AG10803 (cell line): ENCODE results near the gene TBCK.

Experiments used
- DNase-seq: peaks from one replicate; pipeline ENCODE4 v3.0.0; 2010; ENCODE audit warnings: low read depth
- H3K4me3 ChIP-seq: 2 replicates; pipeline ENCODE4 v1.5.1; 2011; ENCODE audit warnings: mild to moderate bottlenecking, low read length, control low read depth
- CTCF ChIP-seq: conservative IDR thresholded peaks from 2 replicates; pipeline ENCODE4 v1.5.1; 2011; ENCODE audit warnings: mild to moderate bottlenecking, low read length, control low read depth, inconsistent platforms

The TBCK gene

GRCh38 chr4:106017975-106018374 is 298.0 kb downstream of the TBCK start:
- no peak for DNase-seq
- no peak for TF ChIP-seq CTCF
- no peak overlapping the region for H3K4me3 ChIP-seq

GRCh38 chr4:106011387-106011786 is 304.6 kb downstream of the TBCK start:
- DNase-seq = no peak
- no peak for TF ChIP-seq CTCF
- no peak overlapping the region for H3K4me3 ChIP-seq

GRCh38 chr4:106010761-106011160 is 305.2 kb downstream of the TBCK start:
- DNase-seq = no peak
- no peak for TF ChIP-seq CTCF
- H3K4me3 ChIP-seq = no peak overlapping the region

- no peak for DNase-seq
- no peak for TF ChIP-seq CTCF
- no peak overlapping the region for H3K4me3 ChIP-seq
Observed at GRCh38 chr4:106002994-106003393, 313.0 kb downstream of the TBCK start.

- H3K4me3 ChIP-seq = no peak overlapping the region
- TF ChIP-seq CTCF = no peak
- no peak for DNase-seq
Observed at GRCh38 chr4:105998171-105999063, 317.6 kb downstream of the TBCK start.

- no peak for TF ChIP-seq CTCF
- no peak for DNase-seq
- H3K4me3 ChIP-seq = no peak overlapping the region
Observed at GRCh38 chr4:105996845-105997244, 319.2 kb downstream of the TBCK start.

- no peak for TF ChIP-seq CTCF
- H3K4me3 ChIP-seq = no peak overlapping the region
- no peak for DNase-seq
Observed at GRCh38 chr4:105994841-105995501, 321.0 kb downstream of the TBCK start.
